ENCODE measurements around the gene GPRC5D. TPM values are rescaled to one million over a fixed set of nuclear protein-coding genes. Genes with fewer than 3 reads are reported as not detected.

Gene GPRC5D
- total and polyA plus RNA-seq, 9 of the 15 experiments (the other 6 are each of a cell fraction or from before 2014, with no cell fraction given): 1.0 to 1.1 TPM; not detected in 7

DNA sequence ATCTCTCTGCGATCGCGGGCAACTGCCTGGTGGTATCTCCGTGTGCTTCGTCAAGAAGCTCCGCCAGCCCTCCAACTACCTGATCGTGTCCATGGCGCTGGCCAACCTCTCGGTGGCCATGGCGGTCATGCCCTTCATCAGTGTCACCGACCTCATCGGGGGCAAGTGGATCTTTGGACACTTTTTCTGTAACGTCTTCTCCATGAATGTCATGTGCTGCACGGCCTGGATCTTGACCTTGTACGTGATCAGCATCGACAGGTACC, 49.7 kb upstream of the GPRC5D start (continued):
- no peak for TF ChIP-seq CEBPG (CRISPR knock-in tag; IDR thresholded peaks at IDR 0.05)
- TF ChIP-seq CEBPG (tag; conservative IDR thresholded peaks at IDR 0.05 in 1 of 2, IDR thresholded peaks at IDR 0.05 in 1 of 2): no peak
- no peak for TF ChIP-seq RBM14 (IDR thresholded peaks at IDR 0.05; ENCODE audit: borderline replicate concordance, insufficient read depth, low read depth, low read length)
- TF ChIP-seq, protein P1, sequence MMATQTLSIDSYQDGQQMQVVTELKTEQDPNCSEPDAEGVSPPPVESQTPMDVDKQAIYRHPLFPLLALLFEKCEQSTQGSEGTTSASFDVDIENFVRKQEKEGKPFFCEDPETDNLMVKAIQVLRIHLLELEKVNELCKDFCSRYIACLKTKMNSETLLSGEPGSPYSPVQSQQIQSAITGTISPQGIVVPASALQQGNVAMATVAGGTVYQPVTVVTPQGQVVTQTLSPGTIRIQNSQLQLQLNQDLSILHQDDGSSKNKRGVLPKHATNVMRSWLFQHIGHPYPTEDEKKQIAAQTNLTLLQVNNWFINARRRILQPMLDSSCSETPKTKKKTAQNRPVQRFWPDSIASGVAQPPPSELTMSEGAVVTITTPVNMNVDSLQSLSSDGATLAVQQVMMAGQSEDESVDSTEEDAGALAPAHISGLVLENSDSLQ (IDR thresholded peaks at IDR 0.05): no peak
- TF ChIP-seq ZNF75A (CRISPR knock-in tag; IDR thresholded peaks at IDR 0.05): no peak
- no peak for TF ChIP-seq COPS2 (conservative IDR thresholded peaks at IDR 0.05)
- TF ChIP-seq ZNF124 (CRISPR knock-in tag; IDR thresholded peaks at IDR 0.05): no peak
- no peak for TF ChIP-seq ZNF766 (CRISPR knock-in tag; conservative IDR thresholded peaks at IDR 0.05)

DNA sequence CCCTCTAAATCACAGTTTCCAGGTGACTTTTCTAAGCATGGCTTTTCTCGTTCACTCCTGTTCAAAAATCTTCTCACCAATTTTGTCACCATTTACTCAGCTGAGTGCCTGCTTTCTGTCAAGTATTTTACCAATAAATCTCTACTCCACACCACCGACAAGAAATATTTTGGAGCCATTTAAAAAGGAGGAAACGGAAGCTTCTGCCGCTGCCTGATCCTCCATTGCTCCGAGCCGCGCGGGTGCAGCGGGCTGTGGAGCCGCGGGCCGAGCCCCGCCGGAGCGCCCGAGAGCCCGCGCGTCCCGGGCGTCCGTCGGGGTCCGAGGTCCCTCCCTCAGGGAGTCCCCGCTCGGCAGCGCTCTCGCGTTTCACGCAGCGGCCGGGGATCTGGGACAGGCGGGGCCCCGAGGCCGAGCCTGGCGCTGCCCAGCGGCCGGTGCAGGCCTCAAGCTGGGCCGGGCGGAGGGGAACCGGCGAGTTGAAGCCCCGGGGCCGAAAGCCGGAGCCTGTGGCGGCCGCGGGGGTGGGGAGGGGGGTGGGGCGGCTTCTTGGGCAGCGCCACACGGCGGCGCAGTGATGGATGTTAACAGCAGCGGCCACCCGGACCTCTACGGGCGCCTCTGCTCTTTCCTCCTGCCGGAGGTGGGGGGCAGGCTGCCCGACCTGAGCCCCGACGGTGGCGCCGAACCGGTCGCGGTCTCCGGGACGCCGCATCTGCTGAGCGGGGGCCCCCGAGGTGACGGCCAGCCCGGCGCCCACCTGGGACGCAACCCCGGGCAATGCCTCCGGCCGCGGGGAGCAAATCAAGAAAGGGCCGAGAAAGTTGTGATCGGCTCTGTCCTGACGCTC, 49.2 kb upstream of the GPRC5D start:
- Histone ChIP-seq H3K27ac (ENCODE audit: extremely low read depth, low read depth, low read length) (no peak overlapping the region), H4K20me1 (replicated peaks; ENCODE audit: control insufficient read depth, insufficient read depth, low read length) (0 out of 2 replicates have a peak, but pooled peaks cover 5% of the 10 kb centered on the region), H3K9ac (ENCODE audit: insufficient read depth in 1 of 2, low read depth in 2 of 2, low read length in 2 of 2) (peak overlapping the region in 1 of 2 experiments; percentile 84; a peak in 2 of 4 replicates), H3K9me1 (ENCODE audit: control insufficient read depth, insufficient read depth, low read length) (no peaks in the 10 kb centered on the region), H3K9me3 (replicated peaks; ENCODE audit: control insufficient read depth, insufficient read depth, low read depth, low read length) (no peaks in the 10 kb centered on the region), H3K79me2 (ENCODE audit: control insufficient read depth, insufficient read depth, low read length) (no peaks in the 10 kb centered on the region), H2AFZ (ENCODE audit: low read depth, low read length) (0 out of 2 replicates have a peak overlapping the region, but pooled peaks have one; percentile 32), H3K4me2 (ENCODE audit: insufficient read depth, low read length) (peak overlapping the region; percentile 62), H3K4me1 (replicated peaks in 1 of 2; ENCODE audit: control insufficient read depth in 2 of 2, insufficient read depth in 2 of 2, low read length in 2 of 2) (peaks cover 5 to 22% of the 10 kb centered on the region in 2 experiments; a peak in 4 of 5 replicates), H3K36me3 (ENCODE audit: control insufficient read depth, insufficient read depth, low read length) (no peaks in the 10 kb centered on the region), H3K27me3 (ENCODE audit: control insufficient read depth in 2 of 2, insufficient read depth in 2 of 2, low read length in 2 of 2) (no peaks in the 10 kb centered on the region), H3K4me3 (peak overlapping the region; percentile 33; the same call in 1 of the 2 replicates)
- FAIRE-seq (no peak), DNase-seq (ENCODE audit: extremely low read depth in 1 of 4, low spot score in 3 of 4) (peak; percentile 19 to 46 (median 44)), ATAC-seq (peak; percentile 3; the same call in 1 of the 3 replicates)
- WGBS (ENCODE audit: insufficient coverage, low coverage, missing lambda C conversion rate): 58% methylated on average over 6 of the region's 82 CpGs
- POLR2A ChIA-PET: interaction anchor here (0.6 to 1.0 kb wide), 3 partner anchors 18 to 233 kb away, joined by 3 to 4 read pairs (median 3); no protein-coding TSS in a partner anchor
- in situ Hi-C loops (cut with MboI): loop anchor here (25.0 kb wide), 1 partner anchor 211 kb away; no protein-coding TSS in a partner anchor
- BruUV-seq (replicated peaks): no TSS peak
- intact Hi-C loops (cut with micrococcal nuclease): no loop called here
- CTCF ChIA-PET (ENCODE audit: low intra/inter-chr PET ratio): no interaction called here
- no peak for TF ChIP-seq SMARCB1 (IDR thresholded peaks at IDR 0.05; ENCODE audit: insufficient read length, low read depth)
- TF ChIP-seq, protein P2, sequence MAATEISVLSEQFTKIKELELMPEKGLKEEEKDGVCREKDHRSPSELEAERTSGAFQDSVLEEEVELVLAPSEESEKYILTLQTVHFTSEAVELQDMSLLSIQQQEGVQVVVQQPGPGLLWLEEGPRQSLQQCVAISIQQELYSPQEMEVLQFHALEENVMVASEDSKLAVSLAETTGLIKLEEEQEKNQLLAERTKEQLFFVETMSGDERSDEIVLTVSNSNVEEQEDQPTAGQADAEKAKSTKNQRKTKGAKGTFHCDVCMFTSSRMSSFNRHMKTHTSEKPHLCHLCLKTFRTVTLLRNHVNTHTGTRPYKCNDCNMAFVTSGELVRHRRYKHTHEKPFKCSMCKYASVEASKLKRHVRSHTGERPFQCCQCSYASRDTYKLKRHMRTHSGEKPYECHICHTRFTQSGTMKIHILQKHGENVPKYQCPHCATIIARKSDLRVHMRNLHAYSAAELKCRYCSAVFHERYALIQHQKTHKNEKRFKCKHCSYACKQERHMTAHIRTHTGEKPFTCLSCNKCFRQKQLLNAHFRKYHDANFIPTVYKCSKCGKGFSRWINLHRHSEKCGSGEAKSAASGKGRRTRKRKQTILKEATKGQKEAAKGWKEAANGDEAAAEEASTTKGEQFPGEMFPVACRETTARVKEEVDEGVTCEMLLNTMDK (IDR thresholded peaks at IDR 0.05; ENCODE audit: borderline replicate concordance, insufficient read depth, low read depth, low read length, poor library complexity, severe bottlenecking): peak; percentile 47
- TF ChIP-seq, protein P3, sequence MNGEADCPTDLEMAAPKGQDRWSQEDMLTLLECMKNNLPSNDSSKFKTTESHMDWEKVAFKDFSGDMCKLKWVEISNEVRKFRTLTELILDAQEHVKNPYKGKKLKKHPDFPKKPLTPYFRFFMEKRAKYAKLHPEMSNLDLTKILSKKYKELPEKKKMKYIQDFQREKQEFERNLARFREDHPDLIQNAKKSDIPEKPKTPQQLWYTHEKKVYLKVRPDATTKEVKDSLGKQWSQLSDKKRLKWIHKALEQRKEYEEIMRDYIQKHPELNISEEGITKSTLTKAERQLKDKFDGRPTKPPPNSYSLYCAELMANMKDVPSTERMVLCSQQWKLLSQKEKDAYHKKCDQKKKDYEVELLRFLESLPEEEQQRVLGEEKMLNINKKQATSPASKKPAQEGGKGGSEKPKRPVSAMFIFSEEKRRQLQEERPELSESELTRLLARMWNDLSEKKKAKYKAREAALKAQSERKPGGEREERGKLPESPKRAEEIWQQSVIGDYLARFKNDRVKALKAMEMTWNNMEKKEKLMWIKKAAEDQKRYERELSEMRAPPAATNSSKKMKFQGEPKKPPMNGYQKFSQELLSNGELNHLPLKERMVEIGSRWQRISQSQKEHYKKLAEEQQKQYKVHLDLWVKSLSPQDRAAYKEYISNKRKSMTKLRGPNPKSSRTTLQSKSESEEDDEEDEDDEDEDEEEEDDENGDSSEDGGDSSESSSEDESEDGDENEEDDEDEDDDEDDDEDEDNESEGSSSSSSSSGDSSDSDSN (IDR thresholded peaks at IDR 0.05; ENCODE audit: borderline replicate concordance in 1 of 2, low read depth in 2 of 2, low read length in 2 of 2): 0 out of 4 replicates have a peak, but pooled peaks of 1 of the 2 experiments have one; percentile 39
